ENCODE measurements around the gene GNAZ. TPM values are rescaled to one million over a fixed set of nuclear protein-coding genes. Genes with fewer than 3 reads are reported as not detected.

GNAZ gene
- total and polyA plus RNA-seq, 7 donors = under 0.01 to 27.6 (median 22.8) TPM

- TF ChIP-seq POLR2A (IDR thresholded peaks at IDR 0.05) (no peak), CTCF (IDR thresholded peaks at IDR 0.05) (no peak), POLR2AphosphoS5 (IDR thresholded peaks at IDR 0.05) (no peak)
- WGBS, 2 donors = 94 to 95% methylated on average over 10 of the region's 10 CpGs
- Histone ChIP-seq H3K27me3 (no peaks in the 10 kb centered on the region), H3K4me3 (no peak overlapping the region), H3K4me1 (peaks cover 0 to 20% (median 0%) of the 10 kb centered on the region in 4 donors), H3K27ac (peak overlapping the region in 1 of 4 donors; percentile 61), H3K9me3 (no peaks in the 10 kb centered on the region), H3K36me3 (no peaks in the 10 kb centered on the region)
- no peak for DNase-seq
- intact Hi-C loops (cut with DNase I) = no loop called here
These were observed 47.0 kb downstream of the GNAZ start for GRCh38 chr22:23117275-23117674.

- peaks cover 0 to under 1% (median 0%) of the 10 kb centered on the region in 4 donors for H3K36me3 ChIP-seq
- H3K27ac ChIP-seq = peak overlapping the region in 2 of 4 donors; percentile 28 to 61
- DNase-seq = no peak
- 81 to 88% methylated on average over 15 of the region's 15 CpGs for WGBS, 2 donors
- no peaks in the 10 kb centered on the region for H3K27me3 ChIP-seq
- TF ChIP-seq CTCF (IDR thresholded peaks at IDR 0.05) (no peak), POLR2A (IDR thresholded peaks at IDR 0.05) (no peak), EP300 (IDR thresholded peaks at IDR 0.05) (no peak), POLR2AphosphoS5 (IDR thresholded peaks at IDR 0.05) (peak in 1 of 4 donors; percentile 21)
- H3K4me1 ChIP-seq = peaks cover 0 to 15% (median 0%) of the 10 kb centered on the region in 4 donors
- no peak overlapping the region for H3K4me3 ChIP-seq
- no peaks in the 10 kb centered on the region for H3K9me3 ChIP-seq
- intact Hi-C loops (cut with DNase I) = no loop called here
These were observed 47.8 kb downstream of the GNAZ start for GRCh38 chr22:23117891-23118646.

GRCh38 chr22:23118647-23119493 lies 48.6 kb downstream of the GNAZ start:
- DNase-seq = no peak
- H3K36me3 ChIP-seq = peaks cover 0 to 7% (median 0%) of the 10 kb centered on the region in 4 donors
- no peaks in the 10 kb centered on the region for H3K9me3 ChIP-seq
- peaks cover 0 to 13% (median 0%) of the 10 kb centered on the region in 4 donors for H3K4me1 ChIP-seq
- TF ChIP-seq EP300 (IDR thresholded peaks at IDR 0.05) (no peak), POLR2A (IDR thresholded peaks at IDR 0.05) (no peak), POLR2AphosphoS5 (IDR thresholded peaks at IDR 0.05) (no peak), CTCF (IDR thresholded peaks at IDR 0.05) (no peak)
- WGBS, 2 donors = 88 to 94% methylated on average over 7 of the region's 7 CpGs
- H3K4me3 ChIP-seq = no peak overlapping the region
- intact Hi-C loops (cut with DNase I) = no loop called here
- H3K27ac ChIP-seq = peak overlapping the region in 2 of 4 donors; percentile 28 to 61
- H3K27me3 ChIP-seq = no peaks in the 10 kb centered on the region

GRCh38 chr22:23119494-23120414 lies 49.4 kb downstream of the GNAZ start:
- Histone ChIP-seq H3K4me1 (peaks cover 0 to 13% (median 0%) of the 10 kb centered on the region in 4 donors), H3K27ac (no peak overlapping the region), H3K36me3 (peaks cover 0 to 7% (median 0%) of the 10 kb centered on the region in 4 donors), H3K9me3 (no peaks in the 10 kb centered on the region), H3K27me3 (no peaks in the 10 kb centered on the region), H3K4me3 (no peak overlapping the region)
- intact Hi-C loops (cut with DNase I) = no loop called here
- no peak for DNase-seq
- TF ChIP-seq EP300 (IDR thresholded peaks at IDR 0.05) = no peak
- TF ChIP-seq POLR2AphosphoS5 (IDR thresholded peaks at IDR 0.05) = no peak
- no peak for TF ChIP-seq POLR2A (IDR thresholded peaks at IDR 0.05)
- TF ChIP-seq CTCF (IDR thresholded peaks at IDR 0.05) = no peak
- whole genome bisulfite sequencing, 2 donors = 77 to 79% methylated on average over 15 of the region's 15 CpGs
